Measurements from ENCODE around the gene ABLIM3.

The ABLIM3 gene

DNA sequence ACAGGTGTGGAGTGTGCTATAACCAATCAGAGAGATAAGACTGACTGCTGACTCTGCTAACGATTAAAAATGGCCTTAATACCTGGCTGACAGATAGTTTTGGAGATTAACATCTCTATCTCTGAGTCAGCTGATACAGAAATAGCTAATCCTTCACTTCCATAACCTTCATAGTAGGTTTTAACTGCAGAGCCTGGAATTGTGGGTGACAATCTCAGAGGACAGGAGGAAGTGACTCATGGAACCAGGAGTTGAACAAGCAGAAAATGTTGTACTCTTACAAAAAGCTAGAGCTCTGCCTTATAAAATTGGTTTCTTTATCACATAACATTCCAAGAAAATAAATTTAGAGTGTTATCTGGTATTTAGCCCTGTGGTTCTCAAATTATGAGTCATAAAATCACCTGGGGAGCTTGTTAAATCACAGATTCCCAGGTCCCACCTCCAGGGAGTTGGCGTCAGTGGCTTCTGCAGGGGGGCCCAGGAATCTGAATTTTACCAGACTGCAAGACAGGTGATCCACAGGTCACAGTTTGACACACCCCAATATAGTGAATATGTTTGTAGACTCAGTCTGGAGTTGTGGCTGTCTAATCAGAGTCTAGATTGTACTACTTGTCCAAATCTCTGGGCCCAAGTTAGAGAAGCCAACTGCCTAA is 86.0 kb downstream of the ABLIM3 start:
- Mint-ChIP-seq H3K4me3 (no peak overlapping the region), H3K9me3 (no peaks in the 10 kb centered on the region), H3K4me1 (peaks cover 5% of the 10 kb centered on the region), H3K27ac (no peak overlapping the region), H3K36me3 (no peaks in the 10 kb centered on the region)
- ATAC-seq (peak; percentile 72), DNase-seq (ENCODE audit: low spot score in 2 of 2) (no peak)

DNA sequence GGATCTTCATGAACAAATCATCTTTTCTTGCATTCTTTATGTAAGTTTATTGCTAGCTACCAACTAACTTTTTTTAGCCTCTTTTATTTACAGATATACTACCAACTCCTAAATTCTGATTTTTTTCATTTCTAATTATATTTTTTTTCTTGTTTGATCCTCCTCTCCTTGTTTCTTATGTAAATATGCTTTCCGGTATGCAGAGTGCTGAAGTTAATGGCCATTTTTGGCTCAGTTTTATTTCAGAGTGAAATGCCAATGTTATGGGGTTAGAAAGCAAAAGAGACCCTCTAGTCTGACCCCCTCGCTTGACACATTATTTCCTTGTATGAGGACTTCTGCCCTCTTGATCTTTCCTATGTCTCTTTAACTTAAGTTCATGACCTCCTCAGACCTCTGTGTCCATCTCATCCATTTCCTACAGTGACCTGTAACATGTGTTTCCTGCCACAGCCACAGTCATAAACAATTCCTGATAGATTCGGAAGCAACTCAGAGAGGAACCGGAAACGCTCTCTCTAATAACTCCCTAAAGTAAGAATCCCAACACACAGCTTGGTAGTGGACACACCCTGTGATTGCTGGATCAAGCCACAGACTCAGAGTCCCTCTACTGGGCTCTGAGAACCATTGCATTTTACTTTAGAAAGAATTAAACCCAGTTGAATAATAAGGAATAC is 87.5 kb downstream of the ABLIM3 start:
- DNase-seq (ENCODE audit: low spot score in 2 of 2) (no peak), ATAC-seq (no peak)
- no peak overlapping the region for H3K4me3 Mint-ChIP-seq
- no peaks in the 10 kb centered on the region for H3K36me3 Mint-ChIP-seq
- peaks cover 5% of the 10 kb centered on the region for H3K4me1 Mint-ChIP-seq
- no peak overlapping the region for H3K27ac Mint-ChIP-seq
- H3K9me3 Mint-ChIP-seq: no peaks in the 10 kb centered on the region

DNA sequence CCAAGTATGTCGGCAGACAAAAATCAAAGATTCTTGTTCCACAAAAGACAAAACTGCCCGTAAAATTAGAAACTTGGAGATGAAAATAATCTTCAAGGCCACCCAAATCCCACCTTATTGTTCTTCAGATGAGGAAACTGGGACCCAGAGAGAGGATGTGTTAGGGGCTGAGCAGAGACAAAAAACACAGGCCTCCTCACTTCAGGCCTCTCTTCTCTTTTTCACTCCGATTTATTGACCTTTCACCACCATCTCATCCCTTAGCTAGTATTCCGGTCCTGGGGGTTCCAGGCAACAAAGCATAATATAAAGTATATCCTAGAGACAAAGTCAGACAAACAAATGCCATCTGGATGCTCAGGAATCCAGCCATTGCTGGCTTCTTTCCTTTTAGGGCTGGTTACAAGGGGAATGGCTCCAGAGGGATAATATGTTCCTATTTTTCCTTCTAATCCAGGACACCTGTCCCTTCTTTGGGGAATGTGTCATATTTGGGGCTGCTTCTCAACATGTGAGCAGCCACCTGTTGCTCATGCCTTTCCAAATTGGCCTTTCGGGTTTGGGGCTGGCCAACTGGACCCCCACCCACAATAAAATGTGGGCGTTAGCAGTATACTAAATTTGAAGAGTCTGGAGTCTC is 88.1 kb downstream of the ABLIM3 start:
- DNase-seq (ENCODE audit: low spot score in 2 of 2) (no peak), ATAC-seq (no peak)
- Mint-ChIP-seq H3K4me3 (no peak overlapping the region), H3K9me3 (no peaks in the 10 kb centered on the region), H3K27ac (no peak overlapping the region), H3K36me3 (no peaks in the 10 kb centered on the region), H3K4me1 (peaks cover 5% of the 10 kb centered on the region)

DNA sequence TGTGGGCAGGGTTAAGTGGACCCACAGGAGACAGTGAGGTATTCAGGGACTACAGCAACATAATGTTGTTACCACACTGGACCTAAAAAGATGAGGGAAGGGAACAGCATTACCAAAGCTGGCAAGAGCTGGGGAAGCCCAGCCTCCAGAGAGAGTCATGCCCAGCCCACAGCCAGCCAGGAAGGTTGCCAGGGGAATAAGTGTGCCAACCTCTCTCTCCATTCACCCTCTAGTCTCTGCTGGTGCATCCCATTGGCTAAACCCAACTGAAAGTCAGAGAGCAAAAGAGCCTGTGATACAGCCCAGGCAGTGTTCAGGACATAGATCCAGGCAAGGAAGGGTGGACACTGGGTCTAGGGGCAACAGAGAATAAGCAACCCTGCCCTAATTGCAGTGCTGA is 94.5 kb downstream of the ABLIM3 start:
- DNase-seq (ENCODE audit: low spot score in 2 of 2): no peak

DNA sequence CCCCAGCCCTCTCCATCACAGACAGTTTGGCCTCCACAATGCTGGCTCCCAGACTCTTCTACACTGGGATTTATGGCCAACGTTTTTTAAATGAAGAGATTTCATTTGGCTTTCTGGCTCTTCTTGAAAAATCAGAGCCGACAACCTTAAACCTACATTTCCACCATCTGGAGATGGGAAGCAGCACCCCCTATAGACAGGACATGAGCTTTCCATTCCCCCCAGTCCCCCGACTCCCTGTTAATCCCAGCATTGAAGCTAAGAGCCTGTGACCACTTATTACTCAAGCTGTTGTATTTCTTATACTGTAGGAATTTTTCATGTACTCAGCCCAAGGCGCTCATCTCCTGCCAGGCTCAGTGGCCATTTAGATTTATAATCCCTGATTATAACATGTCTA is 96.4 kb downstream of the ABLIM3 start:
- H3K27ac Mint-ChIP-seq: no peak overlapping the region
- H3K4me3 Mint-ChIP-seq: no peak overlapping the region
- H3K9me3 Mint-ChIP-seq: no peaks in the 10 kb centered on the region
- no peak for DNase-seq (ENCODE audit: low spot score in 2 of 2)
- H3K4me1 Mint-ChIP-seq: peaks cover 23% of the 10 kb centered on the region
- no peaks in the 10 kb centered on the region for H3K36me3 Mint-ChIP-seq
- ATAC-seq: no peak

More for the DNA sequence above, 94.5 kb downstream of the ABLIM3 start:
- no peak overlapping the region for H3K4me3 Mint-ChIP-seq
- no peaks in the 10 kb centered on the region for H3K36me3 Mint-ChIP-seq
- H3K27ac Mint-ChIP-seq: no peak overlapping the region
- H3K4me1 Mint-ChIP-seq: peaks cover 13% of the 10 kb centered on the region
- no peaks in the 10 kb centered on the region for H3K9me3 Mint-ChIP-seq
- no peak for ATAC-seq

DNA sequence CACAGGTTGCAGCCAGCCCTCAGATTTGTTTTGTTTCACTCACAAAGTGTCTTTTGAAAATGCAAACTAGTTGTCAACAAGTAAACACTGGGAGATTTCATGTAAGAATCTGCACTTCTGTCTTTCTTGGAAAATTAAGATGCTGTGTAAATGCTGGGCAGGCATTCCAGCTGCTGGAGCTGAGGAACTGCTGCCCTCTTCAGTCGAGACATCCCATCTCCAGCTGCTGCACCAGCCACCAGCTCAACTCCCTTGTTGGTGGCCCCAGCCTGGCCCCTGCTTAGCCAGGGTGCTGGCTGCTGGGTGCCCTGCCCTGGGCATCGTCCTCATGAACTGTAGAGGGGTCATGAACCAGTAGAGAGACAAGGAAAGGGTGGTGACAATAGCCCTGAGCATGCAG is 97.2 kb downstream of the ABLIM3 start:
- Mint-ChIP-seq H3K4me3 (no peak overlapping the region), H3K4me1 (peaks cover 23% of the 10 kb centered on the region), H3K27ac (no peak overlapping the region), H3K36me3 (no peaks in the 10 kb centered on the region), H3K9me3 (no peaks in the 10 kb centered on the region)
- DNase-seq (ENCODE audit: low spot score in 2 of 2) (no peak), ATAC-seq (no peak)

DNA sequence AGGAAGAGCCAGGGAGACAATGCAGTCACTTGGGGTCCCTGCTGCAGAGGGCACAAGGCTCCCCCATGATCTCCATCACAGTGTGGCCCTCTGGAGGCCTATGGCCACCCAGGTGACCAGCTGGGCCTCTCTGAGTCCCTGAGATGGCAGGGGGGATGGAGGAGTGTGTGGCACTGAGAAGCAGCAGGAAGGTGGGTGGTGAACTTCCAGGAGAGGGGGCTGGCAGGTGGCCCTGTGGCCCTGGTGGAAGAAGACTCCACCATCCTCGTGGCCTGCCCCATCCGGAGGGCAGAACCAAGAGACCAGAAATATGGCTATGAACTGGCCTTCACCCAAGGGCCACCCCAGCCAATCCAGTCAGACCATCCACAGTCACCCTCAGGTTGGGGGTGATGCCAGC is 98.6 kb downstream of the ABLIM3 start:
- Mint-ChIP-seq H3K4me1 (peaks cover 23% of the 10 kb centered on the region), H3K27ac (peak overlapping the region; percentile 85), H3K9me3 (no peaks in the 10 kb centered on the region), H3K36me3 (no peaks in the 10 kb centered on the region), H3K4me3 (peak overlapping the region; percentile 11)
- no peak for DNase-seq (ENCODE audit: low spot score in 2 of 2)
- ATAC-seq: no peak

DNA sequence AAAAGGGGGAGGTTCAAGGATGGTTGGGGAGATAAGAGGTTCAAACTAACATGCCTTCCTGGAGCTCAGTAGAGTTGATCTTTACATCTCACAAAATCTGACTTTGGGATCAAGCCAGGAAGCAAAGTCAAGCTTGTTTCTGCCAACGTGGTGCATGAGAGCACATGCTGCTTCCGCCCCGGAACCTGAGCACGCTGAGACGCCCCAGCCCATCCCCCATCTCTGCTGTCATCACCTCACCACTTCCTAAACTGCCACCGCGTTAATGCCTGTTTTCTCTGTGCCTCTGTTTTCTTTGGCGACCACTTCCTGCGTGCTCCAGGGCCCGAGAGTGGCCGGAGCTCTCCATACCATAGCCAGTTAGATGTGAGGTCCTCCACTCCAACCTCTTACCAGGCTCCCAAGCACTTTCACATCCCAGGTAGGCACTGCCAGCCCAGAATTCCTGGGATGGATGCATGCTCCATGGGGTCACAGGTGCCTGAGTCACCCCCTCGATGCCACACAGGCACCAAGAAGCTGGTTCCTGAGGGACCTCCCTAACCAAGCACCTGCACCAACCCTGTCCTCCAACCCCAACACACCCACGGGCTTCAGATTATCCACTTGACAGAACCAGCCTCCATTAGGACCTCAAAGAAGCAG is 99.2 kb downstream of the ABLIM3 start:
- Mint-ChIP-seq H3K36me3 (no peaks in the 10 kb centered on the region), H3K9me3 (no peaks in the 10 kb centered on the region), H3K4me1 (peaks cover 23% of the 10 kb centered on the region), H3K4me3 (peak overlapping the region; percentile 11), H3K27ac (peak overlapping the region; percentile 85)
- DNase-seq (ENCODE audit: low spot score in 2 of 2) (peak; percentile 48 to 83), ATAC-seq (peak; percentile 91)

DNA sequence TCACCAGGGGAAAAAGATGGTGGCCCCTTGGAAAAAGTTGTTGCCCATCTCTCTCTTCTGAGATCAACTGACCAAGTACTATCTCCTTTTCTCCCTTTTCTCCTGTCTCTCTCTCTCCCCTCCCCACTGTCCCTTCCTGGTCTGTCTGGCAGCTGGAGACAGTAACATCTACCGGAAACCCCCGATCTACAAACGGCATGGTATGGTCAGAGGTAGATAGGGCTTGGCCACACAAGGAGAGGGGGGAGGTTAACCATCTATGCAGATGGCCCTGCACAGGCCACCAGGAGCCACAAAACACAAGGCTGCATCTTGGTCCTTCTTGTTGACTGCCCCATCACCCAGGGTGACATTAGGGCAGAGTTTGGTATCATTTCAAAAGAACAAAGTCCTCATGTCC is 101.0 kb downstream of the ABLIM3 start:
- H3K4me1 Mint-ChIP-seq: peaks cover 23% of the 10 kb centered on the region
- no peaks in the 10 kb centered on the region for H3K9me3 Mint-ChIP-seq
- DNase-seq (ENCODE audit: low spot score in 2 of 2) (no peak), ATAC-seq (no peak)
- H3K27ac Mint-ChIP-seq: peak overlapping the region; percentile 60
- no peaks in the 10 kb centered on the region for H3K36me3 Mint-ChIP-seq
- H3K4me3 Mint-ChIP-seq: no peak overlapping the region

DNA sequence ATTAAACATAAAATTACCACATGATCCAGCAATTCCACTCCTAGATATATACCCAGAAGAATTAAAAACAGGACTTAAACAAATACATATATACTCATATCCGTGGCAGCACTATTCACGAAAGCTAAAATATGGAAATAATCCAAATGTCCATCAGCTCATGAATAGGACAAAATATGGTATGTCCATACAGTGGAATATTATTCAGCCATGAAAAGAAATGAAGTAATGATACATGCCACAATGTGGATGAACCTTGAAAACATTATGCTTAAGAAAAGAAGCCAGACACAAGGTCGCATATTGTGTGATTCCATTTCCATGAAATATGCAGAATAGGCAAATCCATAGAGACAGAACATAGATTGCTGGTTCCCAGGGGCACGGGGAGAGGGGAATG is 105.6 kb downstream of the ABLIM3 start:
- DNase-seq (ENCODE audit: low spot score in 2 of 2) (no peak), ATAC-seq (no peak)
- no peaks in the 10 kb centered on the region for H3K9me3 Mint-ChIP-seq
- H3K4me3 Mint-ChIP-seq: no peak overlapping the region
- no peaks in the 10 kb centered on the region for H3K4me1 Mint-ChIP-seq
- no peak overlapping the region for H3K27ac Mint-ChIP-seq
- H3K36me3 Mint-ChIP-seq: no peaks in the 10 kb centered on the region

DNA sequence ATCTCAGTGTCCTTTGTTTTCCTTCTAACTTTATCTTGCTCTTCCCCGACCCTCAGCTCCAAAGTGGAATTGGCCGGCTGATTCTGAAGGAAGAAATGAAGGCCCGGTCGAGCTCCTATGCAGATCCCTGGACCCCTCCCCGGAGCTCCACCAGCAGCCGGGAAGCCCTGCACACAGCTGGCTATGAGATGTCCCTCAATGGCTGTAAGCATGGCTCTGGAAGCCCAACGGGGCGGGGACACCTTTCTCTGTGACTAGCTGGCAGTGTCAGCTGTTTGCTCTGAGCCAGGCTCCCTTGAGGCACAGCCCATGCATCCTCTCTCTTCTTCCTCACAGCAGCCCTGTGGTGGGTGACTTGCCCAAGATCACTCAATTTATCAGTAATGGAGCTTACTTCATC is 106.4 kb downstream of the ABLIM3 start:
- Mint-ChIP-seq H3K27ac (no peak overlapping the region), H3K36me3 (no peaks in the 10 kb centered on the region), H3K4me1 (no peaks in the 10 kb centered on the region), H3K9me3 (no peaks in the 10 kb centered on the region), H3K4me3 (no peak overlapping the region)
- DNase-seq (ENCODE audit: low spot score in 2 of 2) (no peak), ATAC-seq (no peak)

DNA sequence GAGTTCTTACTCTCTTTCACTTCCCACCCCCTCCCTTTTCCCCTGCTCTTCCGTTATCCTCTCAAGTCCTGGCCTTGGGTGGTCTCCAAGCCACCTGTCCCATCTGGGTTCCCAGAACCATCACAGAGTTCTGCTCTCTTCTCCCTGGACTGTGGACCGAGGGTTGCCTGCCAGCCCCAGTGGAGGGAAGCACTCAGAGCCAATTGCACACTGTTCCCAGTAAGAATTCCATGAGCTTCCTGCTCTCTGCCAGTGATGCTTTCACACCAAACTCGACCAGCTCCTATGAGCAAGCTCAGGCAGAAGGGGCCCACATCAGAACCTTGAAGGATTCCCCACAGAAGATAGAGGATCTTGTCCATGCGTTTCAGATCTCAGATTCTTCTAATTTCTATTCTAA is 110.3 kb downstream of the ABLIM3 start:
- Mint-ChIP-seq H3K4me3 (no peak overlapping the region), H3K9me3 (no peaks in the 10 kb centered on the region), H3K36me3 (no peaks in the 10 kb centered on the region), H3K4me1 (no peaks in the 10 kb centered on the region), H3K27ac (no peak overlapping the region)
- no peak for DNase-seq (ENCODE audit: low spot score in 2 of 2)
- ATAC-seq: no peak

DNA sequence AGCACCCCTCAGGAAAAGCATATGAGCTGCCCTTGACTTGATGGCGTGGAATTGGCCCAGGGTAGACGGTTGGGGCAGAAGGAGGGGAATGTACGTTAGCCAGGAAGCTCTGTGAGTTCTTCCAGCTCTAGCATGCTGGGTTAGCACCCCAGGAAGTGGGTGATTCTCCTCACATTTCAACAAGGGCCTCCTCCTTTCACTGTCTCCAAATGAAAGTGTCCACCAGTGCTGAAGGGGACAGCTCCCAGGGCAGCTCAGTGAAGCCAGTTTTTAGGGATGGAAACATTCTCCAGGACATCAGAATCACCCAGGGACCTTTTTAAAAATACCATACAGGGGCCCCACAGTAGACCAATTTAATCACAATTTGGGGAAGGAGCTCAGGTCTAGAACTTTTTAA is 113.2 kb downstream of the ABLIM3 start:
- ATAC-seq: no peak
- H3K4me1 Mint-ChIP-seq: no peaks in the 10 kb centered on the region
- H3K4me3 Mint-ChIP-seq: no peak overlapping the region
- DNase-seq (ENCODE audit: low spot score in 2 of 2): no peak
- no peaks in the 10 kb centered on the region for H3K9me3 Mint-ChIP-seq
- no peaks in the 10 kb centered on the region for H3K36me3 Mint-ChIP-seq
- no peak overlapping the region for H3K27ac Mint-ChIP-seq

DNA sequence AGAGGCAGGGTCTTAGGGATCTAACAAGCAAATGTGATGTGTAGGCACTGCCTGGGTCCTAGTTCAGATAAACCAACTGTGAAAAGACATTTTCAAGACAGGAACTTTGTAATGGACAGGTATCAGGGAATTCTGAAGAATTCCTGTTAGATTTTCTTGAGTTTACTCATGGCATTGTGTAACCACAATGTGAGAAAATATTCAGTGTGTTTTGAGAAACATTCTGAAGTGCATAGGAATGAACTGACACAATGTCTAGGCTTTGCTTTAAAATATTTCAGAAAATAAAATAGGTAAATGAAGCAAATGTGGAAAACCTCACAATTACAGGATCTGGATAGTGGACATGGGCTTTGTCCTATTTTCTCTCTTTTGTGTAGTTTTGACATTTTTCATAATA is 115.2 kb downstream of the ABLIM3 start:
- Mint-ChIP-seq H3K4me1 (no peaks in the 10 kb centered on the region), H3K9me3 (no peaks in the 10 kb centered on the region), H3K4me3 (no peak overlapping the region), H3K36me3 (no peaks in the 10 kb centered on the region), H3K27ac (no peak overlapping the region)
- DNase-seq (ENCODE audit: low spot score in 2 of 2) (no peak), ATAC-seq (no peak)

DNA sequence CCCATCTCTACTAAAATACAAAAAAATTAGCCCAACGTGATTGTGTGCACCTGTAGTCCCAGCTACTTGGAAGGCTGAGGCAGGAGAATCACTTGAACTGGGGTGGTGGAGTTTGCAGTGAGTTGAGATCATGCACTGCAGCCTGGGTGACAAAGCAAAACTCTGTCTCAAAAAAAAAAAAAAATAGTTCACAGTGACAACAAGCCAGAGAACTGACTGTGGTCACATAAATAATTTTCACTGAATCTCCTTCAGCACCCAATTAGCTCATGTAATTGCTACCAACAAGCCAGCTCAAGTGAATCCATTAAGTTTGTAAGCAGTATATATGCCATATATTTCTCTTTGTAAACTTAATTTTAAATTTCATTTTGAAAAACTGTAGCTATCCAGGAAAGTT is 115.8 kb downstream of the ABLIM3 start:
- Mint-ChIP-seq H3K36me3 (no peaks in the 10 kb centered on the region), H3K9me3 (no peaks in the 10 kb centered on the region), H3K27ac (no peak overlapping the region), H3K4me1 (no peaks in the 10 kb centered on the region), H3K4me3 (no peak overlapping the region)
- no peak for ATAC-seq
- DNase-seq (ENCODE audit: low spot score in 2 of 2): no peak

All from stimulated activated effector memory CD8-positive, alpha-beta T cell treated with anti-CD3 and anti-CD28 coated beads, Interleukin-12 subunit alpha, Interleukin-12 subunit beta, amount 100 ng/mL, for 72 hours (primary cell).